ENCODE results near the gene SDK1.
"Not testable (repeated sequence)": the region's sequence is repeated elsewhere in the genome, so short reads cannot be mapped to it uniquely, and the experiment has no call there.

SDK1 gene

DNA sequence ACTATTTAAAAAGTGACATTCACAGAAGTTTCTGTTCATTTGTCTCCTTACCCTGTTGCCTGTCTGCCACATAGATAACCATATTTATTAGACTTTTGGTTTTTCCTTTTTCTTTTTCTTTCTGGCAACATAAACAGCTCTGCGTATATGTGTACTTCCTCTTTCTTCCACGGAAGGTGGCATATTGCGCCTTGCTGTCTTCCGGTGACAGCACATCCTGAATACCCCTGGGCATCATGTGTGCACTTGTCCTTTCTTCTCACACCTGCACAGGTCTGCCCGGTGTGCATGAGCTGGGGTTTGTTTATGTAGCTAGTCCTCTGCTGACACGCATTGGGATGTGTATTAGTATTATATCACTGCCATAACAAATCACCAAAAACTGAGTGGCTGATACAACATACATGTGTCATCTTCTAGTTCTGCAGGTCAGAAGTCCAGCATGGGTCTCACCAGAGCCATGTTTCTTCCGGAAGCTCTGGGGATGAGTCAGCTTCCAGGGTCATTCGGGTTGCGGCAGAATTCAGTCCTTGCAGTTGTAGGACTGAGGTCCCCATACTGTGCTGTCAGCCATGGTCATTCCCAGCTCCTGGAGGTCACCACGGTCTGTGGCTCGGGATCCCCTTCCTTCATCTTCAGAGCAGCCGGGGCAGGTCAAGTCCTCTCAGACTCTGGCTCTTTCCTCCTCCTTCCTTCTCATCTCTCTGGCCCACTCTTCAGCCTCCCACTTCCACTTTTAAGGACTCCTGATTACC, 785.1 kb downstream of the SDK1 start:
- DNase-seq (ENCODE audit: low read depth in 2 of 2, low spot score in 1 of 2): no peak

DNA sequence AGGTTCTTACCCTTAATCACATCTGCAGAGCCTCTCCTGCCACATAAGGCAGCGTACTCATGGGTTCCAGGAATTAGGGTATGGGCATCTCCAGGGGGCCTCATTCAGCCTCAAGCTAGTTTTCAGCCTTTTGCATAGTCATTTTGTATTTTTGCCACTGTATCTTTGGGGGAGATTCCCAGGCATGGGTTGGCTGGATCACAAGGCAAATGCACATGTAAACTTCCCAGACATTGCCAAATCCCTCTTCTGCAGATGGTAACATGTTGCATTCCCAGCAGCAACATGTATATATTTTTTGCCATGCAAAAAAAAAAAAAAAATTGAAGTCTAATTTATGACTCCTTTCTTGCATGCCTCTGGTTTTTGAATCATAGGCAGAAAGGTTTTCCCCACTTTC, 785.7 kb downstream of the SDK1 start:
- DNase-seq (ENCODE audit: low read depth in 2 of 2, low spot score in 1 of 2): no peak

DNA sequence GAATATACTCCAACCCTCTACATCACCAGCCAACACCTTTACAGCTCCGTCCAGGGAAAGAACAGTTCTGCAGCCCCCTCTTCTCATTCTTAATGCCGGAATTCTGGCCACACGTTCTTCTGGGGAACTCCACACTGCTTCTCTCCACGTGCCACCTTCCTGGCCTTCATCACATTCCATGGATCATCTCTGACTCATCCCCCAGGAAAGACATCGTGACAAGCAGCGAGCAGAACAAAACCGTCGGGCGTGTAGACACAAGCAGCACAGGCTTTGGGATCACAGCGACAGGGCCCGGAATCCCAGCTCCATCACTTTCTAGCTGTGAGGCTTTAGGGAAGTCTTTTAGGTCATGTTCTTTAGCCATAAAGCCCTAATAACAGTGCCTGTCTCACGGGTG, 790.7 kb downstream of the SDK1 start:
- DNase-seq (ENCODE audit: low read depth in 2 of 2, low spot score in 1 of 2): no peak

DNA sequence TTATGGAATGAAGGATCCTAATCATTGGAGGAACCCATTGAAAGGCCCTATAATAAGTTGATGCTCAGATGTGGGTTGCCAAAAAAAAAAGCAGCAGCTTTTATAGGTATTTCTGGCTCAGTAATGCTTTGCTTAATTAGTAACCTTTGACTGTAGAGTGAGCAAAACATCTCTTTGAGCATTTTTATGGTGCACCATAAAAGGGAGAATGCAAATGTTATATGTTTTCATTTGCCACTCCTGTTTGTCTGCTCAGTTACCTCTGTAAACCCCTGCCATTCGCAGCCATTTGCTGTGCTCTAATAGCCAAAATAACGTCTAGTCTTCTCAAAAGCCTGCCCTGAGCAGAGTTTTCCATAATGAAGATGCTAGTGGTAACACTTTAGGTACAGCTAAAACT, 792.0 kb downstream of the SDK1 start:
- DNase-seq (ENCODE audit: low read depth in 2 of 2, low spot score in 1 of 2): no peak

DNA sequence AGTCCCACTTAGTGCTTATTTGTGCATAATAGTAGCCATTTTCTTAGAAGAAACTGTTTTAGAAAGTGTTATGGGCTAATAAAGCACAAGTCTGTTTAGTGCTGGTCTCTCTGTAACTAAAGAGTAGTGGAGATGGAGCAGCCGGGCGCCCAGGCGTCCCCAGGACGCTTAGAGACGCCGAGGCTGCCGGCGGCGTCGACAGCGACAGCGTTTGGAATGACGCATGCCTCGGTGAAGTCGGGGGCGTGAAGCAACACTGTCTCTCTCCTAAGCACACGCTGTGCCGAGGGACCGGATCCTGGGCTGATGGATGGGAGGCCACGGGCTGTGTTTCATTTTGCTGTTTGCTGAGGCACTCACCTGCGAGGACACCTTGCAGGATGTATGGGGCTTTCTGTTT, 792.4 kb downstream of the SDK1 start:
- DNase-seq (ENCODE audit: low read depth in 2 of 2, low spot score in 1 of 2): no peak

DNA sequence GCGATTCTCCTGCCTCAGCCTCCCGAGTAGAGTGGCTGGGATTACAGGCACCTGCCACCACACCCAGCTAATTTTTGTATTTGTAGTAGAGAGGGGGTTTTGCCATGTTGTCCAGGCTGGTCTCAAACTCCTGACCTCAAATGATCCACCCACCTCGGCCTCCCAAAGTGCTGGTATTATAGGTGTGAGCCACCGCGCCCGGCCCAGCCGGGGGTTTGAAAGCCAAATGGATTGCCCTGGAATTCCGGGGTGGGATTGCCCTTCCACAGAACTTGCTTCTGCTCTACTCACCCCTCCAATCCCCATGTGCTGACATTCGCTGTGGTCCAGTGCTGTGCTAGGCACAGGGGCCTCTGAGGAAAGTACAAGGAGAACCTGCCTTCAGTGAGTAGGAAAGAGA, 793.1 kb downstream of the SDK1 start:
- DNase-seq (ENCODE audit: low read depth in 2 of 2, low spot score in 1 of 2): not testable (repeated sequence)

DNA sequence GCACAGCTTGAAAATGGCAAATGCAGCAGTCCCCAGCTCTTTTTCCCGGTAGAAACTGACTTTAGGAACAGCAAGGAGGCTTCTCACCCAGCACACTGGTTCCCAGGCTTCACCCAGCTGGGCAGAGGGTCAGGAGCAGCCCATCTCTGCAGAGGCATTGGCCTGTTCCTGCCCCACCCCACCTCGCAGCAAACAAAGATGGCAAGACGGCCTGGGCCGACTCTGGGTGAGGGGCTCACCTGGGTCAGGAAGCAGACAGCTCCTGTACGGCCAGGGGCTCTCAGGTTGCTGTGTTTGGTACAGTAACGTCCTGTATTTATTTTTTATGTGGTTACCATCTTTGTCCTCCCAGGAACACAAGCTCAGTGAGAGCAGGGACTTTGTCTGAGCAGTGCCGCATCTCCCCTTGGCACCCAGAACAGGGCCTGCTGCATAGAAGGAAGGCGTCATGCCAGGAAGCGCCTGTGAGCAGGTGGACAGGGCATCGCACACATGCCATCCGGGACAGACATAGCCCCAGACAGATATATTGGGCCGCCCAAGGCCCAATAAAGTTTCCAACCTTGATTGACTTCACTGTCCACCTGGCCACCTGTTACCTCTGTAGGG, 796.1 kb downstream of the SDK1 start:
- DNase-seq (ENCODE audit: low read depth in 2 of 2, low spot score in 1 of 2): no peak

DNA sequence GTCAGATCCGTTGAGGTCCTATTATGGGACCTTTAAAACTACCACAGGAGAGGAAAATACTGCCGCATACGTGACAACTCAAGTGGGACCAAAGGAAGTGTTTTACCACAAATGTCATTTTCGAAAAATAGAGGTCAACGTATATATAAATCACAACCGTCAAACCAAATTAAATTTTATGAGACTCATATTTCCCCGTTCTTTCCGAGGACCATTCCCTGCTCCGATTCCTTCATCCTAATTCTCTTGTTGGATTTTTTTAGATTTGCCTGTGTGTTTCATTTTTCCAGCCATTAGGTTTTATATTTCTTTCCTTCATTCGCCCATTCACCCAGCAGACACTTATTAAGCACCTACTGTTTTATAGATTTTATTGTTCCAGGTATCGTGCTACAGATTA, 797.1 kb downstream of the SDK1 start:
- DNase-seq (ENCODE audit: low read depth in 2 of 2, low spot score in 1 of 2): no peak

DNA sequence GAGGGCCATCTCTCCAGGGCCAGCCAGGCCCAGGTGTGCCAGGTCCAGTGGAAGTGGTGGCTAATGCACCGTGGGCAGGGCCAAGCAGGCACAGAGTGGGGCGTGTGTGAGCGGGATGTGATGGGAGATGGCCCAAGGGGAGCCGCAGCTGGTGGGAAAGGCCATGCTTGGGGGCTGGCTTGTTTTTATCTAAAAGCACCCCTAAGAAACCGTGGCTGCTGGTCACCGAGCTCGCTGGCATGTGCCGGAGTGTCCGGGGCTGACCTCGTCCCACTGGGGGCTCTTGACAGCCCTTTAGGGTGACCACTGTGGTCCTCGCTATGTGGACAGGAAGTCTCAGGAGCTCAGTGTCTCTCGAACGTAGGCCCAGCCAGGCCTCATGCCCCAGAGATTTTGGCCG, 798.6 kb downstream of the SDK1 start:
- DNase-seq (ENCODE audit: low read depth in 2 of 2, low spot score in 1 of 2): no peak

DNA sequence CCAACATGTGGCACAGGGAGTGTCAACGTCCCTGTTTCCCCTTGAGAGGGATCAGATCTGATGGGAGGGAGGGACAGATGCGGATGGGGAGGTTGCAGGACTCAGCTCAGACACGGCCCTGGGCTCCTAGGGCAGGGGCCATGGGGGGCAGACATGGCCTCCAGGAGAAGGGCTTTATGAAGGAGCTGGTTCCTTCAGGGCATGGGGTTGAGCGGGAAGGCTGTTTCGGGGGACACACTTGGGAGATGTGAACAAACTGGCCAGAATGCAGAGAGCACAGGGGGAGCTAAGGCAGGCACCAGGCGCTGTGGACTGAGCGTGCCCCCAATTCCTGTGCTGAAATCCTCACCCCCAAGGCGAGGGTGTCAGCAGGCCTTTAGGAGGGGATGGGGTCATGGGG, 799.1 kb downstream of the SDK1 start:
- DNase-seq (ENCODE audit: low read depth in 2 of 2, low spot score in 1 of 2): no peak

DNA sequence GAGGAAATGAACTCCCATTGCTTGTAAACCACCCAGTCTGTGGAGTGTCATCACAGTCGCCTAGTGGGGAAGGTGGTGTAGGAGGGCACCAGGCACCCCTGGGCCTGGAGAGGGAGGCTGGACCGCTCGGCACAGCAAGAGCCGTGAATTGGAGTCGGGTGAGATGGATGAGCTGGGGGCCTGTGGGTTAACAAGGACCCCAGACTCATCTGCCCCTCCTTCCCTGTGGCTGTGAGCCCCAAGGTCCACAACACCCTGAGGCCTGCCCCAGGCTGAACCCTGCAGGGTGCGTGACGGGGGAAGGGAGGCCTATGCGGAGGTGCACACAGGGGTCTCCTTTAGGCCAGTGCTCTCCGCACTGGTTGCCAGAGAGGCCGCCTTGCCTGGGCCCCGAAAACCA, 799.6 kb downstream of the SDK1 start:
- DNase-seq (ENCODE audit: low read depth in 2 of 2, low spot score in 1 of 2): no peak

DNA sequence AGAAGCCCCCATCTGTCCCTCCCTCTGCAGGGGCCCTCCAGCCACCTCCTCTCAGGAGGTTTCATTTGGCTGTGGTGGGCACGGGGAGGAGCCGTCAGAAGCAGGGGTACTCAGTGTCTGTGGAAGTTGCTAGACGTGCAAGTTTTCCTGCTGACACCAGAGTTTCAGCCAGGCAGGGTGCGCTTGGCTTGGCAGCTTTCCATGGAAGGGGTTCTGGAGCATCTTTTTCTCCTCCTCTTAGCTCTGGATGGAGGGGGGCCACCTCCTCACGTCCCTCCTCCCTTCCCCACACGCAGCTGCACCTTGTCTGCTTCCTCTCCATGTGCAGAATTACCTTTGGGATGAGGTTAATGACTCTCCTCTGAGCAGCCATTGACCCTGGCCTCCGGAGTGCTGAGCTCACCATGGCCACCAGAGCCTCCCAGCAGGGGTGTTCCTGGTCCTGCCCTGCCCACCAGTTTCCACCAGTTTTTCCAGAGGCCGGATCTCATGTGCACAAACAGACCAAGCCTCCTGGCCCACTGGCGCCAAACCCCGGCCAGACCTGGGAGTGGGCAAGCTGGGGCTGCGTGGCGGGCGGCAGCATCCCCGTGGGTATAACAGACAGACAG, 801.3 kb downstream of the SDK1 start:
- DNase-seq (ENCODE audit: low read depth in 2 of 2, low spot score in 1 of 2): no peak

DNA sequence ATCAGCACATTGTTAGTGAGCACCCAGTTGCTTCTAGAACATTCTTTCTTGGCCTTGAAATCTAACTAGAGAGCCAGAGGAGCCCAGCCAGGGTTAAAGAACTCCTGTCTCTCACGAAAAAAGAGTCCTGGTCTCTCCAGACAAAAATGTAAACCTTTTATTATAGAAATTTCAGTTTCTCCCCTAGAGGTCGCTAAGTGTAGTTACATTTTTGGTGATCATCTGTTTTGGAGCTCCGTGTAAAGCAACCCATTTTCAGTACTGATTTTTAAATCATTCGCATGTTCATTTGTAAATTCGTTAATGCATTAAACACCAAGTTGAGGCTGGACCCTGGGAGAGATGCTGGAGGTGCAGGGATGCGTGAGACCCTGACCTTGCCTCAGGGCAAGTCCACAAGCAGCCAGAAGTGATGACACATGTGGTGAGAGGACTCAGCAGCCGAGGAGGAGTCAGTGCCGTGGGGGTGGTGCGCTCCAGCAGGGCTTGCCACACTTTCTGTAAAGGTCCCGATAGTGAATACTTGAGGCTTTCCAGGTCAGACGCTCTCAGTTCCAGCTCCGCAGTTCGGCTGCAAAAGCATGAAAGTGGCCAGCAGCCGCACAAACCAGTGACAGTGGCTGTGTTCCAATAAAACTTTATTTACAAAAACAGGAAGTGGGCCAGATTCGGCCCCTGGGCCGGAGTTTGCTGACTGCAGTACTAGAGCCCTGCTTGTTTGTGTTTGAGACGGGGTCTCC, 802.5 kb downstream of the SDK1 start:
- no peak for DNase-seq (ENCODE audit: low read depth in 2 of 2, low spot score in 1 of 2)

DNA sequence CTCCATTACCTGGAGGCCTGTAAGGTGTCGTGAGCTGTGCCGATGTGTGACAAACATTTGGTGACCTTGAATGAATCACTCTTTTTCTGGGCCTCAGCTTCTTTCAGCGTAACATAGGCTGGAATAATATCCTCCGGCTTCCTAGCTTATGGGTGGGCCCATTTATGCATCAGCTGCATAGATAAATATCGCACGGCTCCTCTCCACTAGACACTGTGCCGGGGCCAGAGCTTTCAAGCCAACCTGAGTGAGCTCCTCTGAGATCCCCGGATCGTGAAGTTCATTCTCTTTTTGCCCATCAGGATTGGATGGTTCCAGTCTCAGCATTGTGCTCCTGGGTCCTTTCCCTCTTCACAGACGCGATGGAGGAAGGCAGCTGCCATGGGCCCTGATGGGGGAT, 806.8 kb downstream of the SDK1 start:
- DNase-seq (ENCODE audit: low read depth in 2 of 2, low spot score in 1 of 2): no peak

DNA sequence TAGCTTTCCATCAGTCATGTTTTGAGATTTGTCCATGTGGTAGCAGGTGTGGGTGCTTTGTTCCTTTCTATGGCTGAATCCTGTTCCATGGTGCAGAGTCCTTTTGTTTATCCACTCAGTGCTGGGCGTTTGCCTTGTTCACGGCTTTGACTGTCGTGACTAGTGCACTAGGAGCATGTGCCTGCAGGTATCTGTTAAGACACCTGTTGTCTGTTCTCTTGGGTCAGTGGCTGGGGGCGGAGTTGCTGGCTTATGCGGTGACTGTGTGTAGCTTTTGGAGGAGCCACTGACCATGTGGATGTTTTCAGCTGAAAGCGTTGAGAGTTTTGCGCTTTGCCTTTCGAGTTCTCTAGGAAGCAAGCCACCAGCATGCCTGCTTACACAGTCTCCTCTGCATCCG, 807.9 kb downstream of the SDK1 start:
- no peak for DNase-seq (ENCODE audit: low read depth in 2 of 2, low spot score in 1 of 2)

DNA sequence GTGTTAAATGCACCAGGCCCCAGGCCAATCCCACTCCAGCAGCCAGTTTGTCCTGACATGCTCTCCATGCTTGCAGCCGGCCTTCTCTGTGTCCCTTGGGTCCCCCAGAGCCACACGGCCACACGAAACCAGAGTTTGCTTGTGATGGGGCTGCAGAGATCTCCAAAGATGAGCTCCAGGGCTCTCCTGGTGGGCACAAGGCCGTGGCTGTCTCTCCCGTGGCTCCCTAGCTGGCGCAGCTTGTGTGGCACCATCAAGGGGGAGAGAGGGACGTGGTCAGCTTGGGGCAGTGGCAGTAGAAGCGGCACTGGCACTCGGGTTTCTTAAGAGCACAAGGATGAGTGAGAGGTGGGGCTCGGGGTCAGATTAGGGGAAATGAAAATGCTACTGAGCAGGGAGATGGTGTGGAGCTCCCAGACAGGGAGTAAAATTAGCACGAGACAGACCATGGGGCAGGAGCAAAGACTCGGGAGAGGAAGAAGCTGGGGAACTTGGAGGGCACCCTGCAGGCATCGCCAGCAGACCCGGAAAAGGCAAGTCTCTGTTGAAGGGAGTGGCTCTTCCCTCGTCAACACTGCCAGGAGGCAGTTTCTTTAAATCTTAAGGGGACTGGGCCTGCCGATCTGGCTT, 808.5 kb downstream of the SDK1 start:
- no peak for DNase-seq (ENCODE audit: low read depth in 2 of 2, low spot score in 1 of 2)

DNA sequence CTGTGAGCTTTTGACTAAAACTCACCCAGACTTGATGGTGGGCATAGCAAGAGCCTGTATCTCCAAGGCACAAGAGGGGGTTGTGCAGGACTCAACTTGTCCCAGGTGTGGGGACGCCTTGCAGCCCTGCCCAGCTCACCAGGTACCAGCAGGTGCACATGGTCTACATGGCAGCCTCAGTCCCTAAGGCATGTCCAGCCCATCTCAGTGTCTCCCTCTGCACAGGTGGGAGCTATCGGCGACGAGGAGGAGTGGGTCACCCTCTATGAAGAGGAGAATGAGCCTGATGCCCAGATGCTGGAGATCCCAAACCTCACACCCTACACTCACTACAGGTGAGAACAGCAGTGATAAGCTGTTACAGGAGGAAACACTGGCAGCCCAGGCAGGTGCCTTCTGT, 809.4 kb downstream of the SDK1 start:
- no peak for DNase-seq (ENCODE audit: low read depth in 2 of 2, low spot score in 1 of 2)

DNA sequence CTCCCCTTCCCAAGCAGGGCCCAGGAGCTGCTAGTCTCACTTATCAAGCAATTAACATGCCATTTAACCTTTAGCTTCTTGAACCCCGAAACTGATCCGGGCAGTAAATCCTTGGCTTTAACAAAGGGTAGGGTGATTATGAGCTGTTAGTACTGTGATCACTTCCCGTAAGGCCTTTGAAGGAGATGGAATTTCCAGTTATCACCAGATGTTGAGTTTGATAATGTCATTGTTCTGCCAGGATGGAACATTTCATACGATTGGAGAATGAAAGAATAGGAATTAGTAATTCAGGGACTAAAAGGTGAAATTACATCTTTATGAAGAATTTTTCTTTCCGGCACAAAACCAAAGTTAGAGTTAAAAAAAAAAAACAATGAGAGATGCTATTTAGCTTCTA, 810.1 kb downstream of the SDK1 start:
- DNase-seq (ENCODE audit: low read depth in 2 of 2, low spot score in 1 of 2): no peak

DNA sequence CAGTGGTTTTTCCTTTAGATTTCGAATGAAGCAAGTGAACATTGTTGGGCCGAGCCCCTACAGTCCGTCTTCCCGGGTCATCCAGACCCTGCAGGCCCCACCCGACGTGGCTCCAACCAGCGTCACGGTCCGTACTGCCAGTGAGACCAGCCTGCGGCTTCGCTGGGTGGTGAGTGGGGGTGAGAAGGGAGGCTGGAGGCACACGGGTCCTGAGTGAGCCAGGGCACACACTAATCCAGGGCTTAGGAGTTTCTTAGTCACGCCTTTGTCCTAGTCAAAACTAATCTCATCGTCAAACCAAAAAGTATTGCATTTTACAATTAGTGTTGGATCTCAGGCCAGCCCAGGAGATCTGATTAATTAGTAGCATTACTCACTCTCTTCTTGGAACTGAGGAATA, 812.2 kb downstream of the SDK1 start:
- no peak for DNase-seq (ENCODE audit: low read depth in 2 of 2, low spot score in 1 of 2)

DNA sequence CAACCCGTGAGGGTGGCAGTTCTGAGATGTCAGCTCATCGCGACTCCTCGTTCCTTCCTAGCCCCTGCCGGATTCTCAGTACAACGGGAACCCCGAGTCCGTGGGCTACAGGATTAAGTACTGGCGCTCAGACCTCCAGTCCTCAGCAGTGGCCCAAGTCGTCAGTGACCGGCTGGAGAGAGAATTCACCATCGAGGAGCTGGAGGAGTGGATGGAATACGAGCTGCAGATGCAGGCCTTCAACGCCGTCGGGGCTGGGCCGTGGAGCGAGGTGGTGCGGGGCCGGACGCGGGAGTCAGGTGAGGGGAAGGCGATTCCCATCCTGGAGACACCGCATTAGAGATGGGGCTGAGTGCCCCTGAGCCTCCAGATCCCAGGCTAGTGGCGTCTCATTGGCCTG, 812.9 kb downstream of the SDK1 start:
- no peak for DNase-seq (ENCODE audit: low read depth in 2 of 2, low spot score in 1 of 2)

DNA sequence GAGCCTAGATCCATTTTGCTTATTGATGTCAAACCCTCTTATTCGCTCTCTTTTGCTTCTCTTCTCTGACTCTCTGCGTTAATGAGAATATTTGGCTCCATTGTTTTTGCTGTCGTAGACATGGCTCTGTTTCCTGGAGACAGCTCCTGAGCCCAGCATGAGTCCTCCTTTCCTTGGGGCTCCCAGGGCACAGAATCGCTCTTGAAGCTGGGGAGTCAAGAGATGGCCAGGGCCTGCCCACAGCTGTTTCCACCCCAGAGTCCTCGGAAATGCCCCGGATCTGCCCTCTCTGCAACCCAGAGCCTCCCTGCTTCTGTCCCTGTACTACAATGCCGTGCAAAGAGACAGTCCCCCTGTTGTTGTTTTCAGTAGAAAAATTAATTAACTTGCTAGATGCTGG, 814.4 kb downstream of the SDK1 start:
- no peak for DNase-seq (ENCODE audit: low read depth in 2 of 2, low spot score in 1 of 2)

All from stimulated activated CD8-positive, alpha-beta memory T cell treated with anti-CD3 and anti-CD28 coated beads, Interleukin-4, amount 100 ng/mL, for 1 hour (primary cell).